Measurements from ENCODE around the gene SORBS1. TPM values are rescaled to one million over a fixed set of nuclear protein-coding genes. Genes with fewer than 3 reads are reported as not detected.

The SORBS1 gene
- total and polyA plus RNA-seq, 4 donors = 33.2 to 71.3 (median 44.1) TPM

- TF ChIP-seq RAD21 (IDR thresholded peaks at IDR 0.05) (peak; percentile 40 to 56), SP1 (IDR thresholded peaks at IDR 0.05) (peak; percentile 82), RXRA (IDR thresholded peaks at IDR 0.05) (peak; percentile 62 to 83), NR2F2 (IDR thresholded peaks at IDR 0.05) (no peak), MAX (IDR thresholded peaks at IDR 0.05) (peak; percentile 64)
Observed at GRCh38 chr10:95503001-95503400, 58.2 kb downstream of the SORBS1 start (continued).

GRCh38 chr10:95502377-95502776 lies 58.8 kb downstream of the SORBS1 start:
- Histone ChIP-seq H3K27me3 (ENCODE audit: control insufficient read depth in 4 of 4, insufficient read depth in 4 of 4, low read length in 3 of 4) (no peaks in the 10 kb centered on the region), H3K27ac (ENCODE audit: low read depth in 1 of 2, low read length in 2 of 2) (peak overlapping the region; percentile 78 to 89), H3K4me1 (ENCODE audit: control insufficient read depth in 4 of 4, insufficient read depth in 4 of 4, low read length in 3 of 4) (peaks cover 22 to 59% (median 56%) of the 10 kb centered on the region in 4 donors), H3K9ac (ENCODE audit: low read depth in 1 of 2, low read length in 2 of 2) (peak overlapping the region in 1 of 2 donors; percentile 81), H3K4me3 (ENCODE audit: low read depth in 1 of 3, low read length in 3 of 3) (no peak overlapping the region), H3K36me3 (ENCODE audit: control insufficient read depth in 4 of 4, insufficient read depth in 3 of 4, low read depth in 1 of 4, low read length in 3 of 4) (no peaks in the 10 kb centered on the region), H3K9me3 (ENCODE audit: control insufficient read depth in 4 of 4, low read length in 3 of 4) (no peaks in the 10 kb centered on the region)
- WGBS = 91% methylated on average over 1 of the region's 1 CpG
- DNase-seq (ENCODE audit: low spot score) = no peak
- TF ChIP-seq SP1 (IDR thresholded peaks at IDR 0.05) (no peak), HNF4G (IDR thresholded peaks at IDR 0.05) (no peak)

GRCh38 chr10:95501203-95502094 lies 59.7 kb downstream of the SORBS1 start:
- no peak overlapping the region for H3K4me3 ChIP-seq (ENCODE audit: low read depth in 1 of 3, low read length in 3 of 3)
- TF ChIP-seq YY1 (IDR thresholded peaks at IDR 0.05) = peak; percentile 75
- peak; percentile 77 to 92 for TF ChIP-seq RXRA (IDR thresholded peaks at IDR 0.05)
- TF ChIP-seq HNF4G (IDR thresholded peaks at IDR 0.05) = peak; percentile 11
- peak; percentile 37 for TF ChIP-seq NR2F2 (IDR thresholded peaks at IDR 0.05)
- no peak for TF ChIP-seq CTCF (IDR thresholded peaks at IDR 0.05; ENCODE audit: low read depth, low read length, missing input control)
- no peak for TF ChIP-seq TAF1 (conservative IDR thresholded peaks at IDR 0.05)
- TF ChIP-seq MAX (IDR thresholded peaks at IDR 0.05) = peak; percentile 89
- peak; percentile 99 for TF ChIP-seq FOXA1 (IDR thresholded peaks at IDR 0.05)
- TF ChIP-seq HNF4A (conservative IDR thresholded peaks at IDR 0.05) = peak; percentile 77 to 84
- peak; percentile 43 to 70 for TF ChIP-seq JUND (IDR thresholded peaks at IDR 0.05)
- peak; percentile 25 for TF ChIP-seq ATF3 (IDR thresholded peaks at IDR 0.05)
- TF ChIP-seq GABPA (IDR thresholded peaks at IDR 0.05 in 1 of 2, conservative IDR thresholded peaks at IDR 0.05 in 1 of 2) = no peak
- TF ChIP-seq REST (IDR thresholded peaks at IDR 0.05) = peak; percentile 69
- TF ChIP-seq SP1 (IDR thresholded peaks at IDR 0.05) = peak; percentile 70
- TF ChIP-seq RAD21 (IDR thresholded peaks at IDR 0.05) = peak; percentile 50 to 55
- peak; percentile 99 for TF ChIP-seq FOXA2 (IDR thresholded peaks at IDR 0.05)
- TF ChIP-seq ZBTB33 (IDR thresholded peaks at IDR 0.05) = peak; percentile 74
- TF ChIP-seq EGR1 (IDR thresholded peaks at IDR 0.05; ENCODE audit: low read depth in 2 of 2) = peak in 1 of 2 donors; percentile 51
- H3K27ac ChIP-seq (ENCODE audit: low read depth in 1 of 2, low read length in 2 of 2) = peak overlapping the region; percentile 78 to 89
- peaks cover 22 to 59% (median 54%) of the 10 kb centered on the region in 4 donors for H3K4me1 ChIP-seq (ENCODE audit: control insufficient read depth in 4 of 4, insufficient read depth in 4 of 4, low read length in 3 of 4)
- peak overlapping the region in 1 of 2 donors; percentile 81 for H3K9ac ChIP-seq (ENCODE audit: low read depth in 1 of 2, low read length in 2 of 2)
- DNase-seq (ENCODE audit: low spot score) = no peak
- no peaks in the 10 kb centered on the region for H3K27me3 ChIP-seq (ENCODE audit: control insufficient read depth in 4 of 4, insufficient read depth in 4 of 4, low read length in 3 of 4)
- 27% methylated on average over 10 of the region's 10 CpGs for WGBS
- H3K36me3 ChIP-seq (ENCODE audit: control insufficient read depth in 4 of 4, insufficient read depth in 3 of 4, low read depth in 1 of 4, low read length in 3 of 4) = no peaks in the 10 kb centered on the region
- H3K9me3 ChIP-seq (ENCODE audit: control insufficient read depth in 4 of 4, low read length in 3 of 4) = no peaks in the 10 kb centered on the region

Measured in liver (tissue), 9 donors.